Measurements from ENCODE around the gene L3MBTL4. TPM values are rescaled to one million over a fixed set of nuclear protein-coding genes. Genes with fewer than 3 reads are reported as not detected.

The L3MBTL4 gene
- total RNA-seq, 1 experiment from 2014 or later, result not detected

- no TSS peak for BruUV-seq (replicated peaks)
- ChIA-PET CTCF (no interaction called here), POLR2A (ENCODE audit: unreplicated experiment) (no interaction called here)
- H3K79me2 ChIP-seq (ENCODE audit: low read depth), result no peaks in the 10 kb centered on the region
- peaks cover 2% of the 10 kb centered on the region; the same call in 1 of the 2 replicates for H3K27me3 ChIP-seq (ENCODE audit: insufficient read depth, low read depth)
- H3K27ac ChIP-seq, result no peak overlapping the region
- no peak for DNase-seq
- no peak overlapping the region for H3K4me3 ChIP-seq
- no peaks in the 10 kb centered on the region for H3K9me3 ChIP-seq (ENCODE audit: insufficient read depth, low read depth)
- H3K4me2 ChIP-seq, result no peak overlapping the region
- intact Hi-C loops (cut with micrococcal nuclease; ENCODE audit: unreplicated experiment), result no loop called here
- no peaks in the 10 kb centered on the region for H3K9me2 ChIP-seq (ENCODE audit: insufficient read depth)
- H2AFZ ChIP-seq, result no peak overlapping the region
- no peaks in the 10 kb centered on the region for H3F3A ChIP-seq (ENCODE audit: insufficient read depth, low read depth)
- no peaks in the 10 kb centered on the region for H3K4me1 ChIP-seq (replicated peaks; ENCODE audit: insufficient read depth)
- TF ChIP-seq CTCF (conservative IDR thresholded peaks at IDR 0.05) (no peak), EZH2 (IDR thresholded peaks at IDR 0.05; ENCODE audit: low read depth) (no peak)
- no peaks in the 10 kb centered on the region for H3K36me3 ChIP-seq (ENCODE audit: low read depth)
- H4K20me1 ChIP-seq (ENCODE audit: insufficient read depth), result no peaks in the 10 kb centered on the region
Observed at GRCh38 chr18:6106091-6106685, 308.5 kb downstream of the L3MBTL4 start.

GRCh38 chr18:6103741-6104140 lies 311.0 kb downstream of the L3MBTL4 start:
- intact Hi-C loops (cut with micrococcal nuclease; ENCODE audit: unreplicated experiment), result no loop called here
- H3K4me2 ChIP-seq, result no peak overlapping the region
- H2AFZ ChIP-seq, result no peak overlapping the region
- peaks cover 2% of the 10 kb centered on the region; the same call in 1 of the 2 replicates for H3K27me3 ChIP-seq (ENCODE audit: insufficient read depth, low read depth)
- H3K9me3 ChIP-seq (ENCODE audit: insufficient read depth, low read depth), result no peaks in the 10 kb centered on the region
- H3K4me1 ChIP-seq (replicated peaks; ENCODE audit: insufficient read depth), result no peaks in the 10 kb centered on the region
- H3F3A ChIP-seq (ENCODE audit: insufficient read depth, low read depth), result no peaks in the 10 kb centered on the region
- H3K4me3 ChIP-seq, result no peak overlapping the region
- ChIA-PET CTCF (no interaction called here), POLR2A (ENCODE audit: unreplicated experiment) (no interaction called here)
- no peaks in the 10 kb centered on the region for H4K20me1 ChIP-seq (ENCODE audit: insufficient read depth)
- no peaks in the 10 kb centered on the region for H3K36me3 ChIP-seq (ENCODE audit: low read depth)
- no peaks in the 10 kb centered on the region for H3K9me2 ChIP-seq (ENCODE audit: insufficient read depth)
- no peak overlapping the region for H3K27ac ChIP-seq
- no TSS peak for BruUV-seq (replicated peaks)
- no peaks in the 10 kb centered on the region for H3K79me2 ChIP-seq (ENCODE audit: low read depth)
- no peak for DNase-seq
- TF ChIP-seq CTCF (conservative IDR thresholded peaks at IDR 0.05) (no peak), EZH2 (IDR thresholded peaks at IDR 0.05; ENCODE audit: low read depth) (no peak)

- BruUV-seq (replicated peaks), result no TSS peak
- ChIA-PET POLR2A (ENCODE audit: unreplicated experiment) (no interaction called here), CTCF (no interaction called here)
- no peak overlapping the region for H3K4me2 ChIP-seq
- H3K27ac ChIP-seq, result no peak overlapping the region
- H3K27me3 ChIP-seq (ENCODE audit: insufficient read depth, low read depth), result peaks cover 40% of the 10 kb centered on the region
- no peaks in the 10 kb centered on the region for H3K36me3 ChIP-seq (ENCODE audit: low read depth)
- H3K4me1 ChIP-seq (replicated peaks; ENCODE audit: insufficient read depth), result no peaks in the 10 kb centered on the region
- intact Hi-C loops (cut with micrococcal nuclease; ENCODE audit: unreplicated experiment), result no loop called here
- H3K79me2 ChIP-seq (ENCODE audit: low read depth), result no peaks in the 10 kb centered on the region
- no peak for TF ChIP-seq EZH2 (IDR thresholded peaks at IDR 0.05; ENCODE audit: low read depth)
- no peaks in the 10 kb centered on the region for H4K20me1 ChIP-seq (ENCODE audit: insufficient read depth)
- no peaks in the 10 kb centered on the region for H3F3A ChIP-seq (ENCODE audit: insufficient read depth, low read depth)
- no peak overlapping the region for H3K4me3 ChIP-seq
- no peaks in the 10 kb centered on the region for H3K9me3 ChIP-seq (ENCODE audit: insufficient read depth, low read depth)
- H2AFZ ChIP-seq, result no peak overlapping the region
- DNase-seq, result no peak
- no peaks in the 10 kb centered on the region for H3K9me2 ChIP-seq (ENCODE audit: insufficient read depth)
Observed at GRCh38 chr18:6096730-6097129, 318.0 kb downstream of the L3MBTL4 start.

GRCh38 chr18:6088432-6088831 lies 326.3 kb downstream of the L3MBTL4 start:
- Histone ChIP-seq H3K27me3 (ENCODE audit: insufficient read depth, low read depth) (peaks cover 3% of the 10 kb centered on the region; the same call in 1 of the 2 replicates), H3K79me2 (ENCODE audit: low read depth) (no peaks in the 10 kb centered on the region), H3K36me3 (ENCODE audit: low read depth) (no peaks in the 10 kb centered on the region), H3K4me1 (replicated peaks; ENCODE audit: insufficient read depth) (no peaks in the 10 kb centered on the region), H3F3A (ENCODE audit: insufficient read depth, low read depth) (no peaks in the 10 kb centered on the region), H3K9me2 (ENCODE audit: insufficient read depth) (no peaks in the 10 kb centered on the region), H3K4me3 (no peak overlapping the region), H3K9me3 (ENCODE audit: insufficient read depth, low read depth) (no peaks in the 10 kb centered on the region), H2AFZ (no peak overlapping the region), H3K27ac (no peak overlapping the region), H3K4me2 (peak overlapping the region; percentile 56), H4K20me1 (ENCODE audit: insufficient read depth) (no peaks in the 10 kb centered on the region)
- no peak for DNase-seq
- intact Hi-C loops (cut with micrococcal nuclease; ENCODE audit: unreplicated experiment), result no loop called here
- ChIA-PET POLR2A (ENCODE audit: unreplicated experiment) (no interaction called here), CTCF (no interaction called here)
- BruUV-seq (replicated peaks), result no TSS peak
- no peak for TF ChIP-seq CTCF (conservative IDR thresholded peaks at IDR 0.05)
- no peak for TF ChIP-seq EZH2 (IDR thresholded peaks at IDR 0.05; ENCODE audit: low read depth)
